ENCODE data around the gene ACAD10. TPM values are rescaled to one million over a fixed set of nuclear protein-coding genes. Genes with fewer than 3 reads are reported as not detected.
"Not testable (repeated sequence)": the region's sequence is repeated elsewhere in the genome, so short reads cannot be mapped to it uniquely, and the experiment has no call there.

The ACAD10 gene
- total RNA-seq, 1 donor from 2014 or later = 30.8 TPM

- intact Hi-C loops (cut with DNase I) = no loop called here
Observed at GRCh38 chr12:111745211-111745610, 59.4 kb downstream of the ACAD10 start.

GRCh38 chr12:111747333-111747732 lies 61.5 kb downstream of the ACAD10 start:
- intact Hi-C loops (cut with DNase I) = no loop called here
- DNase-seq (ENCODE audit: low spot score) = no peak

More at GRCh38 chr12:111745211-111745610, 59.4 kb downstream of the ACAD10 start:
- no peak for DNase-seq (ENCODE audit: low spot score)

GRCh38 chr12:111748151-111748672 lies 62.4 kb downstream of the ACAD10 start:
- intact Hi-C loops (cut with DNase I) = no loop called here
- DNase-seq (ENCODE audit: low spot score) = no peak

GRCh38 chr12:111748867-111749266 lies 63.0 kb downstream of the ACAD10 start:
- intact Hi-C loops (cut with DNase I) = no loop called here
- no peak for DNase-seq (ENCODE audit: low spot score)

- no peak for DNase-seq (ENCODE audit: low spot score)
- intact Hi-C loops (cut with DNase I) = no loop called here
Observed at GRCh38 chr12:111749391-111749790, 63.5 kb downstream of the ACAD10 start.

- intact Hi-C loops (cut with DNase I) = loop anchor here (1.0 kb wide), 1 partner anchor 35 kb away; no protein-coding TSS in a partner anchor
Observed at GRCh38 chr12:111753144-111753881, 67.5 kb downstream of the ACAD10 start.

GRCh38 chr12:111754671-111755070 lies 68.8 kb downstream of the ACAD10 start:
- intact Hi-C loops (cut with DNase I) = loop anchor here (2.0 kb wide), 1 partner anchor 58 kb away; no protein-coding TSS in a partner anchor
- peak; percentile 84 for DNase-seq (ENCODE audit: low spot score)

More at GRCh38 chr12:111753144-111753881, 67.5 kb downstream of the ACAD10 start:
- peak; percentile 82 for DNase-seq (ENCODE audit: low spot score)

GRCh38 chr12:111756196-111756595 lies 70.3 kb downstream of the ACAD10 start:
- intact Hi-C loops (cut with DNase I) = no loop called here
- no peak for DNase-seq (ENCODE audit: low spot score)

- no peak for DNase-seq (ENCODE audit: low spot score)
- intact Hi-C loops (cut with DNase I) = no loop called here
Observed at GRCh38 chr12:111756681-111757080, 70.8 kb downstream of the ACAD10 start.

- DNase-seq (ENCODE audit: low spot score) = no peak
- intact Hi-C loops (cut with DNase I) = no loop called here
Observed at GRCh38 chr12:111757361-111758119, 71.7 kb downstream of the ACAD10 start.

- no peak for DNase-seq (ENCODE audit: low spot score)
- intact Hi-C loops (cut with DNase I) = no loop called here
Observed at GRCh38 chr12:111758120-111758561, 72.3 kb downstream of the ACAD10 start.

- intact Hi-C loops (cut with DNase I) = no loop called here
- DNase-seq (ENCODE audit: low spot score) = no peak
Observed at GRCh38 chr12:111759271-111759670, 73.4 kb downstream of the ACAD10 start.

GRCh38 chr12:111759991-111760390 lies 74.1 kb downstream of the ACAD10 start:
- intact Hi-C loops (cut with DNase I) = no loop called here
- DNase-seq (ENCODE audit: low spot score) = no peak

GRCh38 chr12:111761099-111761498 lies 75.2 kb downstream of the ACAD10 start:
- DNase-seq (ENCODE audit: low spot score) = no peak
- intact Hi-C loops (cut with DNase I) = no loop called here

GRCh38 chr12:111761706-111762105 lies 75.9 kb downstream of the ACAD10 start:
- no peak for DNase-seq (ENCODE audit: low spot score)
- intact Hi-C loops (cut with DNase I) = no loop called here

GRCh38 chr12:111763552-111763951 lies 77.7 kb downstream of the ACAD10 start:
- intact Hi-C loops (cut with DNase I); DNase-seq (ENCODE audit: low spot score): not testable (repeated sequence)

- DNase-seq (ENCODE audit: low spot score) = no peak
- intact Hi-C loops (cut with DNase I) = no loop called here
Observed at GRCh38 chr12:111764120-111764821, 78.4 kb downstream of the ACAD10 start.

- peak; percentile 86 for DNase-seq (ENCODE audit: low spot score)
- intact Hi-C loops (cut with DNase I) = no loop called here
Observed at GRCh38 chr12:111766608-111767361, 80.9 kb downstream of the ACAD10 start, which contains the start of gene ALDH2. Gene ALDH2 (plus strand): TSS chr12:111766933. CDS start chr12:111766983, 50 bp downstream.

Measured in cardiac septum (tissue), 1 donor.